ENCODE data around the gene USP30. TPM values are rescaled to one million over a fixed set of nuclear protein-coding genes. Genes with fewer than 3 reads are reported as not detected.

Gene USP30
- polyA plus RNA-seq, 4 donors: 4.9 to 25.5 (median 8.8) TPM

DNA sequence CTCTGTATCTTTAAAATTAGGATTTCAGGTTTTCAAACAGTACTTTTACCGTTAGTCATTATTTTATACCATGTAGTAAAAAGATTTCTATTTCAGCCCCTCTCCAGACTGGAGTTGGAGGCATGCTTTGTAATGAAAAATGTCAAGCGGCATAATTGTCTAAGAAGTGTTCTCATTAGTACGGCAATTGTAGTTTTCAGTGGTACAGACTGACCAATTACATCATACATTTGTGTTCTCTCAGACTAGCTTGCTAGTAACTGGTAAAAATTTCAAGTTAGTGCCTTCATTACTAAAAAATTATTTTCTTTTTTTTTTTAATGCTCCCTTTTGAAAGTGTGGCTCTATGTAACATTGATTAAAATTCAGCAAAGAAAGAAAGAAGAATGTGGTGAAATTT is 4.5 kb downstream of the USP30 start:
- no peak overlapping the region for H3K27ac ChIP-seq (ENCODE audit: low read depth in 1 of 3, low read length in 2 of 3)
- H3K4me1 ChIP-seq (ENCODE audit: control insufficient read depth in 3 of 3, insufficient read depth in 2 of 3, low read depth in 1 of 3, low read length in 2 of 3): peaks cover 0 to 13% (median 0%) of the 10 kb centered on the region in 3 donors
- H3K27me3 ChIP-seq (ENCODE audit: control insufficient read depth in 3 of 3, insufficient read depth in 3 of 3, low read length in 3 of 3): no peaks in the 10 kb centered on the region
- H3K4me3 ChIP-seq (ENCODE audit: low read depth in 1 of 3, low read length in 3 of 3): no peak overlapping the region
- FAIRE-seq (no peak), DNase-seq (no peak)
- no peaks in the 10 kb centered on the region for H3K9me3 ChIP-seq (ENCODE audit: control insufficient read depth in 2 of 2, insufficient read depth in 1 of 2, low read depth in 1 of 2, low read length in 1 of 2)
- H3K36me3 ChIP-seq (ENCODE audit: control insufficient read depth in 3 of 3, insufficient read depth in 2 of 3, low read depth in 1 of 3, low read length in 3 of 3): peaks cover 0 to 30% (median 4%) of the 10 kb centered on the region in 3 donors
- WGBS, 3 donors: 84 to 86% (median 85%) methylated on average over 3 of the region's 3 CpGs

DNA sequence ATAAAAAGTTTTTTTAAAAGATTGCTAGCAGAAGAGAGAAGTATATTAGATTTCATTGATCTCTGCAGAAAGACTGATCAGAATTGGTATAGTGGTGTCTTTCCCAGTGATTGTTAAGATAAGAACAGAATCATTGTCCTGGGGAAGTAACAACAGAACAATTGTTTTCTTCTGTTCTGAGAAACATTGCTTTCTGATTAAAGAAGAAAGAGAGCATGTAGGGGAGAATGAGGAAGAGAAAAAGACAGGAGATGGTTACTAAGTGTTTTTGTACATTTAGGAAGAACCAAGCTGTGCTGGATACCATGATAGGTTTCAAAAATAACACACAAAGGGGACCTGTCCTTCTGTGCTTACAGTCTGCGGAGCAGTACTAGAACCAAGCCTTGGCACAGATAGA is 5.0 kb downstream of the USP30 start:
- no peak overlapping the region for H3K27ac ChIP-seq (ENCODE audit: low read depth in 1 of 3, low read length in 2 of 3)
- 93 to 96% (median 94%) methylated on average over 1 of the region's 1 CpG for WGBS, 3 donors
- no peak for FAIRE-seq
- H3K27me3 ChIP-seq (ENCODE audit: control insufficient read depth in 3 of 3, insufficient read depth in 3 of 3, low read length in 3 of 3): no peaks in the 10 kb centered on the region
- H3K36me3 ChIP-seq (ENCODE audit: control insufficient read depth in 3 of 3, insufficient read depth in 2 of 3, low read depth in 1 of 3, low read length in 3 of 3): peaks cover 0 to 32% (median 4%) of the 10 kb centered on the region in 3 donors
- H3K4me3 ChIP-seq (ENCODE audit: low read depth in 1 of 3, low read length in 3 of 3): no peak overlapping the region
- no peak for DNase-seq
- no peaks in the 10 kb centered on the region for H3K9me3 ChIP-seq (ENCODE audit: control insufficient read depth in 2 of 2, insufficient read depth in 1 of 2, low read depth in 1 of 2, low read length in 1 of 2)
- peaks cover 0 to 13% (median 0%) of the 10 kb centered on the region in 3 donors for H3K4me1 ChIP-seq (ENCODE audit: control insufficient read depth in 3 of 3, insufficient read depth in 2 of 3, low read depth in 1 of 3, low read length in 2 of 3)

DNA sequence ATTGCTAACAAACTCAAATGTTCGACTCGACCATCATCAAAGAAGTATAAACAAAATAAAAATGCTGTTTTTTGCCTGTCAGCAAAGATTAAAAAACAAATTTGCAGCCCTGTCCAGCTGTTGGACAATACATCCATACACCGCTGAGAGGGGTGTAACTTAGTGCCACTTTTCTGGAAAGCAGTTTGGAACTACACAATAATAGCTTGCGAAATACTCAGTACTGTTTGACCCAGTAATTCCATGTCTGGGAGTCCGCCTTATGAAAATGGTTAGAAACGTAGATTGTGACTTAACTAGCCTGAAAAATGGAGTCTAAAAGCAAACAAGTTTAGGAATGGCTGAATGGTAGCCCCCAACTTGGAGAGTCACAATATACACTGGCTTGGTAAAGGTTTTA is 6.4 kb downstream of the USP30 start:
- Histone ChIP-seq H3K9me3 (ENCODE audit: control insufficient read depth in 2 of 2, insufficient read depth in 1 of 2, low read depth in 1 of 2, low read length in 1 of 2) (peaks cover 0 to 3% of the 10 kb centered on the region in 2 donors), H3K27me3 (ENCODE audit: control insufficient read depth in 3 of 3, insufficient read depth in 3 of 3, low read length in 3 of 3) (no peaks in the 10 kb centered on the region), H3K4me3 (ENCODE audit: low read depth in 1 of 3, low read length in 3 of 3) (no peak overlapping the region), H3K27ac (ENCODE audit: low read depth in 1 of 3, low read length in 2 of 3) (no peak overlapping the region), H3K36me3 (ENCODE audit: control insufficient read depth in 3 of 3, insufficient read depth in 2 of 3, low read depth in 1 of 3, low read length in 3 of 3) (peaks cover 0 to 37% (median 4%) of the 10 kb centered on the region in 3 donors), H3K4me1 (ENCODE audit: control insufficient read depth in 3 of 3, insufficient read depth in 2 of 3, low read depth in 1 of 3, low read length in 2 of 3) (peaks cover 0 to 8% (median 0%) of the 10 kb centered on the region in 3 donors)
- WGBS, 3 donors: 93 to 97% (median 94%) methylated on average over 6 of the region's 6 CpGs
- DNase-seq (no peak), FAIRE-seq (no peak)

DNA sequence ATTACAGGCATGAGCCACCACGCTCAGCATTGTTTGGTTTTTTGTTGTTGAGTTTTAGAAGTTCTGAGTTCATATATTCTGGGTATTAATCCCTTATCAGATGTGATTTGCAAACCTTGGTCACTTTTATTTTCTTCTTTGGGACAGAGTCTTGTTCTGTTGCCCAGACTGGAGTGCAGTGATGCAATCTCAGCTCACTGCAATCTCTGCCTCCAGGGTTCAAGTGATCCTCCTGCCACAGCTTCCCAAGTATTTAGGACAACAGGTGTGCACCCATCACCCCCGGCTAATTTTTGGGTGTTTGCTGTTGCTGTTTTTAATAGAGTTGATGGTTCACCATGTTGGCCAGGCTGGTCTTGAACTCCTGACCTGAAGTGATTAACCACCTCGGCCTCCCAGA is 11.8 kb downstream of the USP30 start:
- 66 to 87% (median 72%) methylated on average over 3 of the region's 3 CpGs for WGBS, 3 donors
- Histone ChIP-seq H3K9me3 (ENCODE audit: control insufficient read depth in 2 of 2, insufficient read depth in 1 of 2, low read depth in 1 of 2, low read length in 1 of 2) (peaks cover 0 to 7% of the 10 kb centered on the region in 2 donors), H3K4me1 (ENCODE audit: control insufficient read depth in 3 of 3, insufficient read depth in 2 of 3, low read depth in 1 of 3, low read length in 2 of 3) (peaks cover 0 to 29% (median 5%) of the 10 kb centered on the region in 3 donors), H3K4me3 (ENCODE audit: low read depth in 1 of 3, low read length in 3 of 3) (no peak overlapping the region), H3K36me3 (ENCODE audit: control insufficient read depth in 3 of 3, insufficient read depth in 2 of 3, low read depth in 1 of 3, low read length in 3 of 3) (peaks cover 2 to 44% (median 5%) of the 10 kb centered on the region in 3 donors), H3K27ac (ENCODE audit: low read depth in 1 of 3, low read length in 2 of 3) (no peak overlapping the region), H3K27me3 (ENCODE audit: control insufficient read depth in 3 of 3, insufficient read depth in 3 of 3, low read length in 3 of 3) (no peaks in the 10 kb centered on the region)
- no peak for FAIRE-seq
- DNase-seq: no peak

DNA sequence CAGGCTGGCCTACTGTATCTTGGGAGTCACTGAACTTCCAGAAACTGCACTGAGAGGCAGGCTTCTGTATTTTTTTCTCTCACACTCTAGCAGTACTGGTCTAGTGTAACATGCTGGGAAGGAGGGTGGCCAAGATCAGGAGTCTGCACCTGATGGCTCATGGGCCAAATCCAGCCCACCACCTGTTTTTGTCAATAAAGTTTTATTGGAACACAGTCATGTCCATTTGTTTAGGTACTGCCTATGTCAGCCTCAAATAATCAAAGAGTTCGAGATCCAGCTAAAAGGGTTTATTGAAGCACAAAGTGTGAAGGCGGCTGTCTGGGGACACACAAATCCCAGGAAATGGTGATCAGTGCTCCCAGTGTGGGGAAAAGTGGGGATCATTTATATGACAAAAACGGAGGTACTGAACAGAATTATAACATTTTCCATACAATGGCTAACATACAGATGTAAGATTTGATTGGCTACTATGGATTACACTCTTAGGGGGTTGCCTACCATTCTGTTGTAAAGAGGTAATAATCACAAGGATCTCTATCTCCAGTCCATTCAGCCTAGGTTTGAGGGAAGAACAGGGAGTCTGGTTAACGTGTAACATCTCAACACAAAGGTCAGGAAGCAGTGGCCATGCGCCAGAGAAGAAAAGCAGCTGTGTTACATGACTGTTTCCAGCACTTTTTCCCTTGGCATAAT is 12.9 kb downstream of the USP30 start:
- Histone ChIP-seq H3K4me1 (ENCODE audit: control insufficient read depth in 3 of 3, insufficient read depth in 2 of 3, low read depth in 1 of 3, low read length in 2 of 3) (peaks cover 0 to 35% (median 8%) of the 10 kb centered on the region in 3 donors), H3K27me3 (ENCODE audit: control insufficient read depth in 3 of 3, insufficient read depth in 3 of 3, low read length in 3 of 3) (no peaks in the 10 kb centered on the region), H3K9me3 (ENCODE audit: control insufficient read depth in 2 of 2, insufficient read depth in 1 of 2, low read depth in 1 of 2, low read length in 1 of 2) (peaks cover 0 to 7% of the 10 kb centered on the region in 2 donors), H3K4me3 (ENCODE audit: low read depth in 1 of 3, low read length in 3 of 3) (no peak overlapping the region), H3K36me3 (ENCODE audit: control insufficient read depth in 3 of 3, insufficient read depth in 2 of 3, low read depth in 1 of 3, low read length in 3 of 3) (peaks cover 2 to 39% (median 5%) of the 10 kb centered on the region in 3 donors), H3K27ac (ENCODE audit: low read depth in 1 of 3, low read length in 2 of 3) (peak overlapping the region; percentile 27 to 67 (median 39))
- FAIRE-seq (no peak), DNase-seq (peak; percentile 76 to 78)
- WGBS, 3 donors: 21 to 66% (median 38%) methylated on average over 5 of the region's 5 CpGs

DNA sequence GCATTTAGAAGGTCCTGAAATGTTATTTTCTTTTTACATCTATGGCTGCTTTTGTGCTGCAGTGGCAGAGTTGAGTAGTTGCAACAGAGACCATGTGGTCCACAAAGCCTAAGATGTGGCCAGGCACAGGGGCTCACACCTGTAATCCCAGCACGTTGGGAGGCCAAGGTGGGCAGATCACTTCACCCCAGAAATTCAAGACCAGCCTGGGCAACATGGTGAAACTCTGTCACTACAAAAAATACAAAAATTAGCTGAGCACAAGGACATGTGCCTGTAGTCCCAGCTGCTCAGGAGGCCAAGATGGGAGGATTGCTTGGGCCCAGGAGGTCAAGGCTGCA is 13.4 kb downstream of the USP30 start:
- no peak for FAIRE-seq
- Histone ChIP-seq H3K27ac (ENCODE audit: low read depth in 1 of 3, low read length in 2 of 3) (peak overlapping the region in 2 of 3 donors; percentile 27 to 57), H3K27me3 (ENCODE audit: control insufficient read depth in 3 of 3, insufficient read depth in 3 of 3, low read length in 3 of 3) (no peaks in the 10 kb centered on the region)

DNA sequence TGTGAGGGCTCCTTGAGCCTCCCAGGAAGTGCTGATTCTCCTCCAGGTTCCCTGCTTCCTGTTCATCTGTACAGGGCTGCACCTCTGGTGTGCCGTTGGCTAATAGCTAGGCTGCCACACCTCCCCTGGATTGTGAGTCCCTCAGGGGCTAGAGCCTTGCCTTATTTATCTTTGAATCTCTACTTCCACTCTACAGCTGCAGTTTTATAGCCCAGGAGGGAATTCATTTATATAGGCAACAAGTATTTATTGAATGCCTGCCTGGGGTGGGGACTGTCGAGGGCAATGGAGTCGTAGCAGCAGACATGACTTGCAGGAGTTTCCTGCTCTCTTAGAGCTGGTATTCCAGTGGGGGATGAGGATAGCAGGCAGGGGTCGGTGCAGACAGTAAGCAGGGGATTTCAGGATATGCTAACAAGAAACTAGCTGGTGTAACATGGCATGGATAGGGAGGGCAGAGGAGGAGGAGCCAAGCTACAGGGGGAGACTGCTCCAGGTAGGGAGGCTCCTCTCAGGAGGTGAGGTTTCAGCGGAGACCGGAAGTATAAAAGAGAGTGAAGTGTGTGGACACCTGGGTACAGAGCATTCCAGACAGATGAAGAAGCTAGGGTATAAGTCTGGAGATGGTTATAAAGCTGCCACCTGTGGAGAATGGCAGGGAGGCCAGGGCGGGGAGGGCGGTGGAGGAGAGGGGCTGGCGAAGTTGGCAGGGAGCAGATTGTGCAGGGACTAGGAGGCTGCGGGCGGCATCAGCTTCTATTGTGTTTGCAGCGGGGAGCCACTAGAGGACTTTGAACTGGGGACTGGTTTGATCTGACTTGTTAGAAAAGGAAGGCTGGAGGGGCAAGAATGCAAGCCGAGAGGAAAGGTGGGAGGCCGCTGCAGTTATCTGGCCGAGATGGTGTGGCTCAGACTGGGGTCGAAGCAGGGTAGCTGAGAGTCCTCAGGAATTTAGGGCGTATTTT is 17.2 kb downstream of the USP30 start:
- H3K27me3 ChIP-seq (ENCODE audit: control insufficient read depth in 3 of 3, insufficient read depth in 3 of 3, low read length in 3 of 3): no peaks in the 10 kb centered on the region
- DNase-seq (peak; percentile 92), FAIRE-seq (no peak)
- H3K4me3 ChIP-seq (ENCODE audit: low read depth in 1 of 3, low read length in 3 of 3): peak overlapping the region in 2 of 3 donors; percentile 28 to 46
- 19 to 57% (median 46%) methylated on average over 17 of the region's 17 CpGs for WGBS, 3 donors
- H3K4me1 ChIP-seq (ENCODE audit: control insufficient read depth in 3 of 3, insufficient read depth in 2 of 3, low read depth in 1 of 3, low read length in 2 of 3): peaks cover 0 to 31% (median 8%) of the 10 kb centered on the region in 3 donors
- peaks cover 4 to 25% (median 14%) of the 10 kb centered on the region in 3 donors for H3K36me3 ChIP-seq (ENCODE audit: control insufficient read depth in 3 of 3, insufficient read depth in 2 of 3, low read depth in 1 of 3, low read length in 3 of 3)
- peak overlapping the region; percentile 76 to 86 (median 83) for H3K27ac ChIP-seq (ENCODE audit: low read depth in 1 of 3, low read length in 2 of 3)
- H3K9me3 ChIP-seq (ENCODE audit: control insufficient read depth in 2 of 2, insufficient read depth in 1 of 2, low read depth in 1 of 2, low read length in 1 of 2): peaks cover 0 to 4% of the 10 kb centered on the region in 2 donors

More for the DNA sequence above, 13.4 kb downstream of the USP30 start:
- no peak for DNase-seq
- Histone ChIP-seq H3K4me1 (ENCODE audit: control insufficient read depth in 3 of 3, insufficient read depth in 2 of 3, low read depth in 1 of 3, low read length in 2 of 3) (peaks cover 0 to 38% (median 8%) of the 10 kb centered on the region in 3 donors), H3K9me3 (ENCODE audit: control insufficient read depth in 2 of 2, insufficient read depth in 1 of 2, low read depth in 1 of 2, low read length in 1 of 2) (peaks cover 0 to 7% of the 10 kb centered on the region in 2 donors), H3K4me3 (ENCODE audit: low read depth in 1 of 3, low read length in 3 of 3) (no peak overlapping the region), H3K36me3 (ENCODE audit: control insufficient read depth in 3 of 3, insufficient read depth in 2 of 3, low read depth in 1 of 3, low read length in 3 of 3) (peaks cover 2 to 39% (median 4%) of the 10 kb centered on the region in 3 donors)
- WGBS, 3 donors: 12 to 44% (median 22%) methylated on average over 1 of the region's 1 CpG

DNA sequence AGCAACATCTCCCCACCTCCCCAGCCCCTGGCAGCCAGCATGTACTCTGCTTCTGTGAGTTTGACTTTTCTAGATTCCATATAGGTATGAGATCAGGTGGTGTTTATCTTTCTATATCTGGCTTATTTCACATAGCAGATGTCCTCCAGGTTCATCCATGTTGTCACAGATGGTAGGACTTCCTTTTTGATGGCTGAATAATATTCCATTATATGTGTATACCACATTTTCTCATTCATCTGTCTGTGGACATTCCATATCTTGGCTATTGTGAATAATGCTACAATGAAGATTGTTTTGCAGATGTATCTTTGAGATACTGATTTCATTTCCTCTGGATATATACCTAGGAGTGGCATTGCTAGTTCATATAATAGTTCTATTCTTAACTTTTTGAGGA is 22.5 kb downstream of the USP30 start:
- peaks cover 2 to 29% (median 14%) of the 10 kb centered on the region in 3 donors for H3K36me3 ChIP-seq (ENCODE audit: control insufficient read depth in 3 of 3, insufficient read depth in 2 of 3, low read depth in 1 of 3, low read length in 3 of 3)
- peaks cover 0 to 7% (median 3%) of the 10 kb centered on the region in 3 donors for H3K4me1 ChIP-seq (ENCODE audit: control insufficient read depth in 3 of 3, insufficient read depth in 2 of 3, low read depth in 1 of 3, low read length in 2 of 3)
- no peak overlapping the region for H3K27ac ChIP-seq (ENCODE audit: low read depth in 1 of 3, low read length in 2 of 3)
- H3K27me3 ChIP-seq (ENCODE audit: control insufficient read depth in 3 of 3, insufficient read depth in 3 of 3, low read length in 3 of 3): no peaks in the 10 kb centered on the region
- FAIRE-seq (no peak), DNase-seq (no peak)
- H3K9me3 ChIP-seq (ENCODE audit: control insufficient read depth in 2 of 2, insufficient read depth in 1 of 2, low read depth in 1 of 2, low read length in 1 of 2): peaks cover 0 to 5% of the 10 kb centered on the region in 2 donors
- no peak overlapping the region for H3K4me3 ChIP-seq (ENCODE audit: low read depth in 1 of 3, low read length in 3 of 3)

Measured in small intestine (tissue), 7 donors.